Naive thymus-derived CD8-positive, alpha-beta T cell (primary cell): ENCODE measurements around the gene CHD2. TPM values are rescaled to one million over a fixed set of nuclear protein-coding genes. Genes with fewer than 3 reads are reported as not detected.

Experiments
- ATAC-seq, 2 donors: fragments of 150-1000 bp; cut with Tn5 transposase in 1 of 2; sonication (Bioruptor Pico), chemical (Tn5 transposase) in 1 of 2; 1 replicate in 1 of 2; 2 replicates in 1 of 2; pipeline ENCODE4 v1.10.0; 2021; ENCODE audit warnings: mild to moderate bottlenecking in 2 of 2, moderate library complexity in 2 of 2
- POLR2A ChIA-PET: fragments of 350-600 bp; sonication (Branson Sonifier 250); formaldehyde crosslinking; loops from one replicate; lab custom pipeline; 2021; ENCODE audit warnings: antibody characterized with exemption; lab: Charles Lee
- DNase-seq, 10 donors: peaks; one replicate each; pipeline versions ENCODE4 v3.0.0 to v3.0.0-alpha.2; 2020 to 2022
- H3K27ac Mint-ChIP-seq, 10 donors: one replicate each; pipeline ENCODE4 v1.8.0; 2020 to 2022; ENCODE audit warnings: mild to moderate bottlenecking in 10 of 10, mixed read lengths in 10 of 10, moderate library complexity in 4 of 10, inconsistent platforms in 1 of 10
- H3K27me3 Mint-ChIP-seq, 5 donors: one replicate each; pipeline ENCODE4 v1.8.0; 2021 to 2022; ENCODE audit warnings: mixed read lengths in 5 of 5
- H3K36me3 Mint-ChIP-seq, 3 donors: one replicate each; pipeline ENCODE4 v1.8.0; 2020 to 2022; ENCODE audit warnings: mixed read lengths in 3 of 3, mild to moderate bottlenecking in 2 of 3, inconsistent platforms in 1 of 3
- H3K4me1 Mint-ChIP-seq, 4 donors: one replicate each; pipeline ENCODE4 v1.8.0; 2021 to 2022; ENCODE audit warnings: mixed read lengths in 4 of 4
- H3K4me3 Mint-ChIP-seq, 10 donors: one replicate each; pipeline ENCODE4 v1.8.0; 2020 to 2022; ENCODE audit warnings: mild to moderate bottlenecking in 10 of 10, mixed read lengths in 10 of 10, moderate library complexity in 6 of 10, inconsistent platforms in 1 of 10
- H3K9me3 Mint-ChIP-seq, 9 donors: one replicate each; pipeline ENCODE4 v1.8.0; 2020 to 2022; ENCODE audit warnings: mixed read lengths in 9 of 9, mild to moderate bottlenecking in 3 of 9, inconsistent platforms in 1 of 9, moderate library complexity in 1 of 9
- polyA plus RNA-seq, 3 donors: library from polyadenylated mRNA; unstranded; fragments of 300-500 nt; fragmentation: Illumina TruSeq; gene quantifications; one replicate each; pipeline ENCODE4 v1.2.3, GENCODE V29; 2021
- total RNA-seq, 8 experiments: library from RNA in 2 of 8; stranded (reverse) in 2 of 8; gene quantifications; one replicate each; pipeline ENCODE4 v1.2.3 and lab custom pipeline; 2021 to 2026

CHD2 gene
- total and polyA plus RNA-seq, 5 experiments from 2014 or later, result 53.1 to 427 (median 101) TPM

GRCh38 chr15:92971081-92971480 is 71.0 kb downstream of the CHD2 start:
- Mint-ChIP-seq H3K27me3 (no peaks in the 10 kb centered on the region), H3K4me1 (peaks cover 16 to 46% (median 36%) of the 10 kb centered on the region in 4 donors), H3K4me3 (no peak overlapping the region), H3K36me3 (peaks cover 0 to 97% (median 33%) of the 10 kb centered on the region in 3 donors), H3K9me3 (no peaks in the 10 kb centered on the region), H3K27ac (peak overlapping the region in 8 of 10 donors; percentile 7 to 82 (median 66))
- DNase-seq, result no peak
- no peak for ATAC-seq
- POLR2A ChIA-PET, result interaction anchor here (0.6 kb wide), 1 partner anchor 9 kb away, joined by 3 read pairs; no protein-coding TSS in a partner anchor

DNA sequence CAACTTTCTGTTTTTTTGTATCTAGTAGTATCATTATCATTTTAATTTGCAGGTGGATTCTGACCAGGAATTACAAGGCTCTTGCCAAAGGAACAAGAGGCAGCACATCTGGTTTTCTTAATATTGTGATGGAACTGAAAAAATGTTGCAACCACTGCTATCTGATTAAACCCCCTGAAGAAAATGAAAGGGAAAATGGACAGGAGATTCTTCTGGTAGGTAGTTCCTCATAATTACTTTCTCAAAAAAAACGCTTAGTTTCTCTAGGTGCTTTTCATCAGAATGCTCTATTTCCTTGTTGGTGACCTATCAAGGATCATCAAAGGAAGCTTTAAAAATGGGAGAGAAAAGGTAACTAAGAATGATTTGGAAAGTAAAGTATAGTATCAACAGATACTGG is 71.6 kb downstream of the CHD2 start:
- Mint-ChIP-seq H3K4me3 (peak overlapping the region in 1 of 10 donors; percentile 57), H3K36me3 (peaks cover 0 to 97% (median 34%) of the 10 kb centered on the region in 3 donors), H3K4me1 (peaks cover 13 to 46% (median 36%) of the 10 kb centered on the region in 4 donors), H3K27me3 (no peaks in the 10 kb centered on the region), H3K27ac (peak overlapping the region in 6 of 10 donors; percentile 34 to 88 (median 80)), H3K9me3 (no peaks in the 10 kb centered on the region)
- DNase-seq (no peak), ATAC-seq (no peak)
- POLR2A ChIA-PET, result no interaction called here

GRCh38 chr15:92974183-92974915 is 74.2 kb downstream of the CHD2 start:
- DNase-seq, result no peak
- POLR2A ChIA-PET, result interaction anchor here (0.6 kb wide), 1 partner anchor 28 kb away, joined by 3 read pairs; no protein-coding TSS in a partner anchor

GRCh38 chr15:92979011-92979701 is 79.0 kb downstream of the CHD2 start:
- no peak for ATAC-seq
- H3K4me1 Mint-ChIP-seq, result peaks cover 3 to 16% (median 10%) of the 10 kb centered on the region in 4 donors
- no peaks in the 10 kb centered on the region for H3K27me3 Mint-ChIP-seq
- peak overlapping the region in 1 of 10 donors; percentile 49 for H3K4me3 Mint-ChIP-seq
- POLR2A ChIA-PET, result interaction anchor here (0.6 to 0.7 kb wide), 2 partner anchors 8 to 105 kb away, joined by 3 to 4 read pairs; no protein-coding TSS in a partner anchor
- peak overlapping the region in 8 of 10 donors; percentile 8 to 86 (median 52) for H3K27ac Mint-ChIP-seq
- peaks cover 4 to 60% (median 21%) of the 10 kb centered on the region in 3 donors for H3K36me3 Mint-ChIP-seq
- no peaks in the 10 kb centered on the region for H3K9me3 Mint-ChIP-seq
- DNase-seq, result no peak

More at GRCh38 chr15:92974183-92974915, 74.2 kb downstream of the CHD2 start:
- ATAC-seq, result no peak
- Mint-ChIP-seq H3K4me3 (no peak overlapping the region), H3K27ac (peak overlapping the region in 7 of 10 donors; percentile 37 to 82 (median 66)), H3K9me3 (no peaks in the 10 kb centered on the region), H3K27me3 (no peaks in the 10 kb centered on the region), H3K36me3 (peaks cover 4 to 97% (median 33%) of the 10 kb centered on the region in 3 donors), H3K4me1 (peaks cover 12 to 33% (median 27%) of the 10 kb centered on the region in 4 donors)

GRCh38 chr15:92981333-92981732 is 81.2 kb downstream of the CHD2 start:
- H3K9me3 Mint-ChIP-seq, result no peaks in the 10 kb centered on the region
- ATAC-seq (no peak), DNase-seq (no peak)
- no peak overlapping the region for H3K27ac Mint-ChIP-seq
- peaks cover 6 to 13% (median 10%) of the 10 kb centered on the region in 4 donors for H3K4me1 Mint-ChIP-seq
- peaks cover 4 to 60% (median 24%) of the 10 kb centered on the region in 3 donors for H3K36me3 Mint-ChIP-seq
- no peaks in the 10 kb centered on the region for H3K27me3 Mint-ChIP-seq
- no peak overlapping the region for H3K4me3 Mint-ChIP-seq
- POLR2A ChIA-PET, result no interaction called here

DNA sequence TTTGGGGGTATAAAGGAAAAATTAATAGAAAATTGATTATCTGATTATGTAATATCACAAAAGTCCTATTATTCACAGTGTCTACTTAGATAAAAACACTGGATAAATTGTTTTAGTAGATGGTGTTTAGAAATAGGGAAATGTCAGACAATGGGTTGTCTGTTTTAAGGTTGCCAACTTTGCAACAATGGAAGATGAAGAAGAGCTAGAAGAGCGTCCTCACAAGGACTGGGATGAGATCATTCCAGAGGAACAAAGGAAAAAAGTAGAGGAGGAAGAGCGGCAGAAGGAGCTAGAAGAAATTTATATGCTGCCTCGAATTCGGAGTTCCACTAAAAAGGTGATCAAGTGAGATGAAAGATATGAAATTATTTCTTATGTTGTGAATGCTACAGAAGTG is 84.0 kb downstream of the CHD2 start:
- Mint-ChIP-seq H3K4me3 (no peak overlapping the region), H3K27me3 (no peaks in the 10 kb centered on the region), H3K27ac (peak overlapping the region in 7 of 10 donors; percentile 0 to 55 (median 46)), H3K9me3 (no peaks in the 10 kb centered on the region), H3K4me1 (peaks cover 5 to 14% (median 6%) of the 10 kb centered on the region in 4 donors), H3K36me3 (peaks cover under 1 to 60% (median 18%) of the 10 kb centered on the region in 3 donors)
- ATAC-seq (no peak), DNase-seq (no peak)
- POLR2A ChIA-PET, result interaction anchor here (0.6 kb wide), 1 partner anchor 185 kb away, joined by 4 read pairs; no protein-coding TSS in a partner anchor

GRCh38 chr15:92989470-92989869 is 89.3 kb downstream of the CHD2 start:
- H3K27me3 Mint-ChIP-seq, result no peaks in the 10 kb centered on the region
- no peak for ATAC-seq
- POLR2A ChIA-PET, result interaction anchor here (0.7 kb wide), 1 partner anchor 57 kb away, joined by 3 read pairs; no protein-coding TSS in a partner anchor
- no peak for DNase-seq
- H3K9me3 Mint-ChIP-seq, result no peaks in the 10 kb centered on the region
- peaks cover 12 to 93% (median 27%) of the 10 kb centered on the region in 3 donors for H3K36me3 Mint-ChIP-seq
- H3K4me1 Mint-ChIP-seq, result peaks cover 10 to 24% (median 18%) of the 10 kb centered on the region in 4 donors
- peak overlapping the region in 9 of 10 donors; percentile 7 to 82 (median 55) for H3K27ac Mint-ChIP-seq
- no peak overlapping the region for H3K4me3 Mint-ChIP-seq

DNA sequence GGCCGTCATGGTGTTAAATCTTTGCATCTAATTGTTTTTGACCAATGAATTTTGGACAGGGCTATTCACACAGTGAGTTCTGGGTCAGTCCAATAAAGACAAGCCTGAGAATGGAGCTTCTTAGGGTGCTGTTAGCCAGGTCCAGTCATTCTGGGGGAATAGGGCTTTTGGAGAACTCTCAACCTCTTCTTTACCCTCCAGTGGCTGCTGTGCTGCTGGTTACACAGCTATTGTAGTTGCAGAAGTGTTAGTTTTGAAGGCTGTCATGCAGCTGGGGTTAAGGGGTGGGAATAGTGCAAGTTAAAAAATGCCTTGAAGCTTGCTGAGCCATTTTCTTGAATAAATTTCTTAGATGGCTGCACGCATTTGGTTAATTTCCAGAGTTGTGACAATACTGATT is 89.9 kb downstream of the CHD2 start:
- Mint-ChIP-seq H3K27ac (peak overlapping the region in 8 of 10 donors; percentile 7 to 68 (median 40)), H3K4me1 (peaks cover 13 to 27% (median 22%) of the 10 kb centered on the region in 4 donors), H3K4me3 (no peak overlapping the region), H3K9me3 (no peaks in the 10 kb centered on the region), H3K36me3 (peaks cover 12 to 93% (median 29%) of the 10 kb centered on the region in 3 donors), H3K27me3 (no peaks in the 10 kb centered on the region)
- DNase-seq (no peak), ATAC-seq (no peak)
- POLR2A ChIA-PET, result no interaction called here

- POLR2A ChIA-PET, result no interaction called here
- Mint-ChIP-seq H3K9me3 (no peaks in the 10 kb centered on the region), H3K4me3 (no peak overlapping the region), H3K27ac (peak overlapping the region in 6 of 10 donors; percentile 14 to 72 (median 54)), H3K36me3 (peaks cover 20 to 94% (median 40%) of the 10 kb centered on the region in 3 donors), H3K4me1 (peaks cover 16 to 35% (median 24%) of the 10 kb centered on the region in 4 donors), H3K27me3 (no peaks in the 10 kb centered on the region)
- no peak for DNase-seq
- no peak for ATAC-seq
These were observed 92.6 kb downstream of the CHD2 start for GRCh38 chr15:92992720-92993119.

- Mint-ChIP-seq H3K27me3 (no peaks in the 10 kb centered on the region), H3K27ac (peak overlapping the region in 8 of 10 donors; percentile 58 to 85 (median 77)), H3K9me3 (peaks cover 0 to 1% (median 0%) of the 10 kb centered on the region in 9 donors), H3K36me3 (peaks cover 24 to 92% (median 43%) of the 10 kb centered on the region in 3 donors), H3K4me1 (peaks cover 15 to 33% (median 26%) of the 10 kb centered on the region in 4 donors), H3K4me3 (peak overlapping the region in 2 of 10 donors; percentile 18 to 50)
- DNase-seq (no peak), ATAC-seq (no peak)
- POLR2A ChIA-PET, result interaction anchor here (0.8 kb wide), 1 partner anchor 190 kb away, joined by 4 read pairs; no protein-coding TSS in a partner anchor
These were observed 97.7 kb downstream of the CHD2 start for GRCh38 chr15:92997821-92998220.

- Mint-ChIP-seq H3K4me3 (no peak overlapping the region), H3K36me3 (peaks cover 21 to 97% (median 37%) of the 10 kb centered on the region in 3 donors), H3K4me1 (peaks cover 14 to 29% (median 20%) of the 10 kb centered on the region in 4 donors), H3K27ac (peak overlapping the region in 4 of 10 donors; percentile 28 to 61 (median 46)), H3K27me3 (no peaks in the 10 kb centered on the region), H3K9me3 (peaks cover 0 to 1% (median 0%) of the 10 kb centered on the region in 9 donors)
- ATAC-seq (no peak), DNase-seq (no peak)
- POLR2A ChIA-PET, result no interaction called here
These were observed 101.0 kb downstream of the CHD2 start for GRCh38 chr15:93001156-93001555.

- DNase-seq (no peak), ATAC-seq (no peak)
- Mint-ChIP-seq H3K36me3 (peaks cover 21 to 97% (median 32%) of the 10 kb centered on the region in 3 donors), H3K27me3 (no peaks in the 10 kb centered on the region), H3K4me3 (no peak overlapping the region), H3K27ac (peak overlapping the region in 6 of 10 donors; percentile 54 to 87 (median 64)), H3K9me3 (peaks cover 0 to 1% (median 0%) of the 10 kb centered on the region in 9 donors), H3K4me1 (peaks cover 13 to 28% (median 19%) of the 10 kb centered on the region in 4 donors)
- POLR2A ChIA-PET, result no interaction called here
These were observed 101.8 kb downstream of the CHD2 start for GRCh38 chr15:93001881-93002280.
